AG04449 (cell line): Measurements from ENCODE around the gene SENP8.
"Not testable (repeated sequence)": the region's sequence is repeated elsewhere in the genome, so short reads cannot be mapped to it uniquely, and the experiment has no call there.

ENCODE experiments used
- CTCF ChIA-PET: fragments of 350-600 bp; formaldehyde crosslinking; extraction: SDS; loops from one replicate; lab custom pipeline; 2021; ENCODE audit warnings: antibody characterized with exemption; lab: Yijun Ruan, JAX
- POLR2A ChIA-PET: fragments of 400-600, 350-600 bp; formaldehyde crosslinking; extraction: SDS; loops from one replicate; lab custom pipeline; 2020; ENCODE audit warnings: antibody characterized with exemption, inconsistent platforms; lab: Yijun Ruan, JAX
- DNase-seq: peaks from one replicate; pipeline ENCODE4 v3.0.0-alpha.2; 2010; ENCODE audit warnings: low read depth, low spot score
- H3K4me3 ChIP-seq: 2 replicates; pipeline ENCODE4 v1.5.1; 2011; ENCODE audit warnings: low read depth, mild to moderate bottlenecking, control low read depth, low read length
- TF ChIP-seq, protein P1 (sequence below): IDR thresholded peaks from one replicate; pipeline ENCODE4 v1.5.1; 2011; ENCODE audit warnings: mild to moderate bottlenecking, moderate library complexity, low read length, control low read depth, inconsistent platforms; ENCODE audit not compliant: insufficient read depth; ENCODE audit errors: missing control alignments

SENP8 gene

DNA sequence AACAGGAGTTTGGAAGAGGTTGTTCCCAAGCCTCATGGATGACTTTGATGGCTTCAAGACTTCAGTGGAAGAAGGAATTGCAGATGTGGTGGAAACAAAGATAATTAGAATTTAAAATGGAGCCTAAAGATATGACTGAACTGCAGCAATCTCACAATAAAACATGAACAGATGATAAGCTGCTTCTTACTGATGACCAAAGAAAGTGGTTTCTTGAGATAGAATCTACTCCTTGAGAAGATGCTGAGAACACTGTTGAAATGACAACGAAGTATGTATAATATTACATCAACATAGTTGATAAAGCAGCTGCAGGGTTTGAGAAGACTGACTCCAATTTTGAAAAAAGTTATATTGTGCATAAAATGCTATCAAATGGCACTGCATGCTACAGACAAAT, 21.4 kb upstream of the SENP8 start:
- TF ChIP-seq, protein P1, sequence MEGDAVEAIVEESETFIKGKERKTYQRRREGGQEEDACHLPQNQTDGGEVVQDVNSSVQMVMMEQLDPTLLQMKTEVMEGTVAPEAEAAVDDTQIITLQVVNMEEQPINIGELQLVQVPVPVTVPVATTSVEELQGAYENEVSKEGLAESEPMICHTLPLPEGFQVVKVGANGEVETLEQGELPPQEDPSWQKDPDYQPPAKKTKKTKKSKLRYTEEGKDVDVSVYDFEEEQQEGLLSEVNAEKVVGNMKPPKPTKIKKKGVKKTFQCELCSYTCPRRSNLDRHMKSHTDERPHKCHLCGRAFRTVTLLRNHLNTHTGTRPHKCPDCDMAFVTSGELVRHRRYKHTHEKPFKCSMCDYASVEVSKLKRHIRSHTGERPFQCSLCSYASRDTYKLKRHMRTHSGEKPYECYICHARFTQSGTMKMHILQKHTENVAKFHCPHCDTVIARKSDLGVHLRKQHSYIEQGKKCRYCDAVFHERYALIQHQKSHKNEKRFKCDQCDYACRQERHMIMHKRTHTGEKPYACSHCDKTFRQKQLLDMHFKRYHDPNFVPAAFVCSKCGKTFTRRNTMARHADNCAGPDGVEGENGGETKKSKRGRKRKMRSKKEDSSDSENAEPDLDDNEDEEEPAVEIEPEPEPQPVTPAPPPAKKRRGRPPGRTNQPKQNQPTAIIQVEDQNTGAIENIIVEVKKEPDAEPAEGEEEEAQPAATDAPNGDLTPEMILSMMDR = no peak
- CTCF ChIA-PET = interaction anchor here (0.9 kb wide), 1 partner anchor 17 kb away, joined by 3 read pairs; no protein-coding TSS in a partner anchor
- H3K4me3 ChIP-seq = no peak overlapping the region
- POLR2A ChIA-PET = no interaction called here
- no peak for DNase-seq

DNA sequence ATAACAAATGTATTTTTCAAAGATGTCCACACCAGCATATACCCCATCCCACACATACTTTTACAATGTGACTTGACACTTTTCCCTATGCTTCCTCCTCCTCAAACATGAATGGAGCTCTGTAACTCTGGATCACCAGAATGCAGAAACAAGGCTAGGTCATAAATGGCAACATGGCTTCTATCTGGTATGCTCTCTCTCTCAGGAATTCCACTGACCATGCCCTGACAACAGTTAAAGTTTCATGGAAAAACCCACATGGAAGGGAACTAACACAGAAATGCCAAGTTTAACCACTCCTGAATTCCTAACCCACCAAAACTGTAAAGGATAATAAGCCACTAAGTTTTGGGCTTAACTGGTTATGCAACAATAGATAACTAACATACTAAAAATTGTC, 20.2 kb upstream of the SENP8 start:
- ChIA-PET CTCF (no interaction called here), POLR2A (no interaction called here)
- DNase-seq = no peak
- no peak overlapping the region for H3K4me3 ChIP-seq
- TF ChIP-seq, protein P1 = no peak

DNA sequence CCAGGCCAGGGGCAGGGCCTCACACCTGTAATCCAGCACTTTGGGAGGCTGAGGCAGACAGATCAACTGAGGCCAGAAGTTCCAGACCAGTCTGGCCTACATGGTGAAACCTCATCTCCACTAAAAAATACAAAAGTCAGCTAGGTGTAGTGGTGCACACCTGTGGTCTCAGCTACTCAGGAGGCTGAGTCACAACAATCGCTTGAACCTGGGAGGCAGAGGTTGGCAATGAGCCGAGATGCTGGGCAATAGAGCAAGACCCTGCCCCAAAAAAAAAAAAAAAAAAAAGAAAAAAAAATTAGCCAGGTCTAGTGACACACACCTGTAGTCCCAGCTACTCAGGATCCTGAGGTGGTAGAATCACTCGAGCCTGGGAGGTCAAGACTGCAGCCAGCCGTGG, 19.0 kb upstream of the SENP8 start:
- CTCF ChIA-PET = no interaction called here
- POLR2A ChIA-PET = no interaction called here
- H3K4me3 ChIP-seq = no peak overlapping the region
- TF ChIP-seq, protein P1 = no peak
- DNase-seq = no peak

GRCh38 chr15:72100551-72100950, 17.7 kb upstream of the SENP8 start:
- DNase-seq, CTCF ChIA-PET, H3K4me3 ChIP-seq, POLR2A ChIA-PET: not testable (repeated sequence)

DNA sequence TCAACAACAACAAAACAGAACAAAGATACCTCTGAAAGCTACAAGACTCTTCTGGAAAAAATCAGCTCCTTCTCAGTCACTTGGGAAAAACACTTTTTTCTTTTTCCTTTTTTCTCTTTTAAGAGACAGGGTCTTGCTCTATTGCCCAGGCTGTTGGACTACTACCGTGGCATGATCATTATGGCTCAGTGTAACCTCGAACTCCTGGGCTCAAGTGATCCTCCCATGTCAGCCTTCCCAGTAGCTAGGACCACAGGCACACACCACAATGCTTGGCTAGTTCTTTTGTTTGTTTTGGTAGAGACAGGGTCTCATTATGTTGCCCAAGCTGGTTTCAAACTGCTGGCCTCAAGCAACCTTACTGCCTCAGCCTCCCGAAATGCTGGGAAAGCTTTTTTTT, 13.1 kb upstream of the SENP8 start:
- ChIA-PET CTCF (interaction anchor here (0.6 to 1.2 kb wide), 3 partner anchors 13 to 43 kb away, joined by 3 read pairs; partner anchors contain the start of genes MYO9A and SENP8), POLR2A (no interaction called here)
- TF ChIP-seq, protein P1 = no peak
- DNase-seq = no peak
- no peak overlapping the region for H3K4me3 ChIP-seq

GRCh38 chr15:72106068-72106467, 12.1 kb upstream of the SENP8 start:
- DNase-seq = no peak
- ChIA-PET POLR2A (no interaction called here), CTCF (interaction anchor here (0.9 kb wide), 1 partner anchor 43 kb away, joined by 3 read pairs; no protein-coding TSS in a partner anchor)
- no peak overlapping the region for H3K4me3 ChIP-seq
- TF ChIP-seq, protein P1 = no peak

DNA sequence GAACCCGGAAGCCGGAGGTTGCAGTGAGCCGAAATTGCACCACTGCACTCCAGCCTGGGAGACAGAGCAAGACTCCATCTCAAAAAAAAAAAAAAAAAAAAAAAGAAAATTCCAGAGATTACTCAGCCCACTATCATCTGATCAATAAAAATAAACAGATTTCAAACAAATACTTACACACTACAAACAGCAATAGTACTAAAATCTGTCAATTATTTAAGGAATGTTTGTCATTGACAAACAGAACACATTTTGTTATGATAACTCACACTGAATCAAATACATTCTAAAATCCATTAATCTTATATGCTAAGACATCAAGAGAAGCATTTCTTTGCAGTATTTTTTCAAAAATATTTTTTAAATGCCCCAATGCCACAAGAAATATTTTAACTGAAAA, 7.8 kb upstream of the SENP8 start:
- POLR2A ChIA-PET = no interaction called here
- no peak overlapping the region for H3K4me3 ChIP-seq
- no peak for DNase-seq
- CTCF ChIA-PET = no interaction called here
- TF ChIP-seq, protein P1 = no peak
